Measurements from ENCODE around the gene OR1E1.
"Not testable (repeated sequence)": the region's sequence is repeated elsewhere in the genome, so short reads cannot be mapped to it uniquely, and the experiment has no call there.

The OR1E1 gene

GRCh38 chr17:3385869-3386816 is 12.1 kb downstream of the OR1E1 start, which contains the start of gene OR3A2:
Gene OR3A2 (minus strand): TSS chr17:3386308.
- CTCF ChIA-PET, result no interaction called here
- POLR2A ChIA-PET, result no interaction called here
- DNase-seq (ENCODE audit: extremely low spot score), result no peak
- no peak for TF ChIP-seq CTCF (IDR thresholded peaks at IDR 0.05; ENCODE audit: control extremely low read depth, extremely low read depth, low read depth, missing control alignments)

- no peak for DNase-seq (ENCODE audit: extremely low spot score)
- POLR2A ChIA-PET, result no interaction called here
- CTCF ChIA-PET, result interaction anchor here (1.2 kb wide), 1 partner anchor 37 kb away, joined by 3 read pairs; no protein-coding TSS in a partner anchor
- no peak for TF ChIP-seq CTCF (IDR thresholded peaks at IDR 0.05; ENCODE audit: control extremely low read depth, extremely low read depth, low read depth, missing control alignments)
Observed at GRCh38 chr17:3381957-3382356, 16.3 kb downstream of the OR1E1 start.

GRCh38 chr17:3378321-3378720 is 19.9 kb downstream of the OR1E1 start:
- no peak for TF ChIP-seq CTCF (IDR thresholded peaks at IDR 0.05; ENCODE audit: control extremely low read depth, extremely low read depth, low read depth, missing control alignments)
- ChIA-PET POLR2A (no interaction called here), CTCF (no interaction called here)
- no peak for DNase-seq (ENCODE audit: extremely low spot score)

GRCh38 chr17:3371167-3371566 is 27.0 kb downstream of the OR1E1 start:
- CTCF ChIA-PET; DNase-seq (ENCODE audit: extremely low spot score); POLR2A ChIA-PET: not testable (repeated sequence)
